Activated CD8-positive, alpha-beta T cell treated with anti-CD3 and anti-CD28 coated beads for 36 hours (primary cell): Measurements from ENCODE around the gene ZNF493. TPM values are rescaled to one million over a fixed set of nuclear protein-coding genes. Genes with fewer than 3 reads are reported as not detected.

Experiments
- ATAC-seq: fragments of 200-7000 bp; cut with Tn5 transposase; one replicate; pipeline ENCODE4 v1.10.0; 2021; ENCODE audit warnings: mild to moderate bottlenecking, moderate library complexity
- CTCF ChIA-PET: fragments of 350-600 bp; sonication (Branson Sonifier 250); formaldehyde crosslinking; loops from one replicate; lab custom pipeline; 2021; ENCODE audit warnings: antibody characterized with exemption; lab: Charles Lee
- POLR2A ChIA-PET: fragments of 350-600 bp; sonication (Branson Sonifier 250); formaldehyde crosslinking; loops from one replicate; lab custom pipeline; 2021; ENCODE audit warnings: antibody characterized with exemption; lab: Charles Lee
- DNase-seq: peaks from one replicate; pipeline ENCODE4 v3.0.0-alpha.2; 2020
- H3K27ac Mint-ChIP-seq: one replicate; pipeline ENCODE4 v1.8.0; 2021; ENCODE audit warnings: mild to moderate bottlenecking, mixed read lengths
- H3K27me3 Mint-ChIP-seq: one replicate; pipeline ENCODE4 v1.8.0; 2021; ENCODE audit warnings: mixed read lengths
- H3K36me3 Mint-ChIP-seq: one replicate; pipeline ENCODE4 v1.8.0; 2021; ENCODE audit warnings: low read depth, mixed read lengths
- H3K4me1 Mint-ChIP-seq: one replicate; pipeline ENCODE4 v1.8.0; 2021; ENCODE audit warnings: low read depth, mixed read lengths
- H3K4me3 Mint-ChIP-seq: one replicate; pipeline ENCODE4 v1.8.0; 2021; ENCODE audit warnings: mild to moderate bottlenecking, moderate library complexity, mixed read lengths
- H3K9me3 Mint-ChIP-seq: one replicate; pipeline ENCODE4 v1.8.0; 2021; ENCODE audit warnings: mixed read lengths
- CTCF ChIP-seq: fragments of 200-600 bp; IDR thresholded peaks from one replicate; pipeline ENCODE4 v1.8.0; 2022; ENCODE audit warnings: antibody characterized with exemption, mild to moderate bottlenecking
- intact Hi-C: fragments of 100-400 bp; cut with micrococcal nuclease; formaldehyde crosslinking; loops from one replicate; pipeline ENCODE4 v1.10.0; 2022
- total RNA-seq, 2 experiments: library from RNA; stranded (reverse); gene quantifications; one replicate each; pipeline ENCODE4 v1.2.3, GENCODE V29; 2021

ZNF493 gene
- total RNA-seq, 2 experiments from 2014 or later: 15.1 to 15.6 TPM

- Mint-ChIP-seq H3K27ac (no peak overlapping the region), H3K4me3 (no peak overlapping the region), H3K4me1 (no peaks in the 10 kb centered on the region), H3K9me3 (peaks cover 64% of the 10 kb centered on the region), H3K36me3 (peaks cover 61% of the 10 kb centered on the region), H3K27me3 (no peaks in the 10 kb centered on the region)
- ChIA-PET POLR2A (interaction anchor here (0.9 kb wide), 1 partner anchor 27 kb away, joined by 4 read pairs; no protein-coding TSS in a partner anchor), CTCF (no interaction called here)
- TF ChIP-seq CTCF: no peak
- intact Hi-C loops: no loop called here
- DNase-seq (no peak), ATAC-seq (no peak)
Observed at GRCh38 chr19:21383980-21384582, 12.9 kb upstream of the ZNF493 start.

GRCh38 chr19:21396121-21396520 is 812 bp upstream of the ZNF493 start:
- Mint-ChIP-seq H3K27me3 (no peaks in the 10 kb centered on the region), H3K4me3 (no peak overlapping the region), H3K36me3 (peaks cover 33% of the 10 kb centered on the region), H3K9me3 (peaks cover 11% of the 10 kb centered on the region), H3K4me1 (peaks cover 26% of the 10 kb centered on the region), H3K27ac (peak overlapping the region; percentile 59)
- ChIA-PET CTCF (interaction anchor here (1.4 kb wide), 1 partner anchor 29 kb away, joined by 3 read pairs; no protein-coding TSS in a partner anchor), POLR2A (interaction anchor here (0.9 to 1.3 kb wide), 4 partner anchors 11 to 82 kb away, joined by 3 to 4 read pairs (median 4); partner anchors contain the start of gene ZNF708)
- ATAC-seq: no peak
- no peak for TF ChIP-seq CTCF
- no peak for DNase-seq
- intact Hi-C loops: no loop called here

- Mint-ChIP-seq H3K4me1 (peaks cover 37% of the 10 kb centered on the region), H3K36me3 (peaks cover 51% of the 10 kb centered on the region), H3K27me3 (no peaks in the 10 kb centered on the region), H3K4me3 (no peak overlapping the region), H3K27ac (no peak overlapping the region), H3K9me3 (peaks cover 12% of the 10 kb centered on the region)
- intact Hi-C loops: no loop called here
- ChIA-PET CTCF (no interaction called here), POLR2A (interaction anchor here (1.3 kb wide), 1 partner anchor 9 kb away, joined by 3 read pairs; no protein-coding TSS in a partner anchor)
- no peak for TF ChIP-seq CTCF
- ATAC-seq (no peak), DNase-seq (no peak)
Observed at GRCh38 chr19:21398851-21399250, 1.9 kb downstream of the ZNF493 start.

GRCh38 chr19:21402303-21402985 is 5.5 kb downstream of the ZNF493 start:
- no peak for TF ChIP-seq CTCF
- DNase-seq (no peak), ATAC-seq (no peak)
- H3K27ac Mint-ChIP-seq: no peak overlapping the region
- H3K36me3 Mint-ChIP-seq: peaks cover 79% of the 10 kb centered on the region
- peaks cover 40% of the 10 kb centered on the region for H3K4me1 Mint-ChIP-seq
- H3K27me3 Mint-ChIP-seq: no peaks in the 10 kb centered on the region
- ChIA-PET CTCF (interaction anchor here (1.7 kb wide), 1 partner anchor 12 kb away, joined by 3 read pairs; no protein-coding TSS in a partner anchor), POLR2A (no interaction called here)
- intact Hi-C loops: no loop called here
- H3K4me3 Mint-ChIP-seq: no peak overlapping the region
- peaks cover 18% of the 10 kb centered on the region for H3K9me3 Mint-ChIP-seq

GRCh38 chr19:21410166-21410565 is 13.2 kb downstream of the ZNF493 start:
- Mint-ChIP-seq H3K4me1 (peaks cover 1% of the 10 kb centered on the region), H3K4me3 (no peak overlapping the region), H3K27ac (no peak overlapping the region), H3K9me3 (peaks cover 34% of the 10 kb centered on the region), H3K27me3 (no peaks in the 10 kb centered on the region), H3K36me3 (peaks cover 85% of the 10 kb centered on the region)
- POLR2A ChIA-PET: no interaction called here
- DNase-seq (no peak), ATAC-seq (no peak)
- intact Hi-C loops: no loop called here
- CTCF ChIA-PET: no interaction called here
- TF ChIP-seq CTCF: no peak
